Neutrophil (primary cell): ENCODE data around the gene WWC1.

ENCODE experiments used
- H3K27ac ChIP-seq: fragments of 200-600 bp; sonication (generic); 2 replicates; pipeline ENCODE4 v1.5.1; 2016; ENCODE audit warnings: mild to moderate bottlenecking, moderate library complexity
- H3K27me3 ChIP-seq: fragments of 200-600 bp; sonication (generic); 2 replicates; pipeline ENCODE4 v1.6.0; 2016; ENCODE audit warnings: mild to moderate bottlenecking
- H3K36me3 ChIP-seq: fragments of 200-600 bp; sonication (generic); 2 replicates; pipeline ENCODE4 v1.5.1; 2017
- H3K4me1 ChIP-seq, 2 experiments: fragments of 200-600 bp in 1 of 2; sonication (generic) in 1 of 2; 1 replicate in 1 of 2; 2 replicates in 1 of 2; pipeline versions ENCODE4 v1.5.1 to v1.6.1; 2013 to 2016; ENCODE audit warnings: low read depth in 1 of 2, low read length in 1 of 2, mild to moderate bottlenecking in 1 of 2, moderate library complexity in 1 of 2; ENCODE audit not compliant: control insufficient read depth in 1 of 2, insufficient read depth in 1 of 2
- H3K4me3 ChIP-seq, 2 experiments: fragments of 200-600 bp in 1 of 2; sonication (generic) in 1 of 2; 1 replicate in 1 of 2; 2 replicates in 1 of 2; pipeline ENCODE4 v1.5.1; 2013 to 2016; ENCODE audit warnings: low read depth in 1 of 2, low read length in 1 of 2, mild to moderate bottlenecking in 1 of 2, moderate library complexity in 1 of 2
- H3K9me3 ChIP-seq: fragments of 200-600 bp; sonication (generic); 2 replicates; pipeline ENCODE4 v1.5.1; 2016
- TF ChIP-seq, protein P1 (sequence below): fragments of 200-600 bp; sonication (generic); IDR thresholded peaks from 2 replicates; pipeline ENCODE4 v1.5.1; 2016; ENCODE audit warnings: antibody characterized with exemption

The WWC1 gene

GRCh38 chr5:168482361-168482760 is 190.9 kb downstream of the WWC1 start:
- TF ChIP-seq, protein P1, sequence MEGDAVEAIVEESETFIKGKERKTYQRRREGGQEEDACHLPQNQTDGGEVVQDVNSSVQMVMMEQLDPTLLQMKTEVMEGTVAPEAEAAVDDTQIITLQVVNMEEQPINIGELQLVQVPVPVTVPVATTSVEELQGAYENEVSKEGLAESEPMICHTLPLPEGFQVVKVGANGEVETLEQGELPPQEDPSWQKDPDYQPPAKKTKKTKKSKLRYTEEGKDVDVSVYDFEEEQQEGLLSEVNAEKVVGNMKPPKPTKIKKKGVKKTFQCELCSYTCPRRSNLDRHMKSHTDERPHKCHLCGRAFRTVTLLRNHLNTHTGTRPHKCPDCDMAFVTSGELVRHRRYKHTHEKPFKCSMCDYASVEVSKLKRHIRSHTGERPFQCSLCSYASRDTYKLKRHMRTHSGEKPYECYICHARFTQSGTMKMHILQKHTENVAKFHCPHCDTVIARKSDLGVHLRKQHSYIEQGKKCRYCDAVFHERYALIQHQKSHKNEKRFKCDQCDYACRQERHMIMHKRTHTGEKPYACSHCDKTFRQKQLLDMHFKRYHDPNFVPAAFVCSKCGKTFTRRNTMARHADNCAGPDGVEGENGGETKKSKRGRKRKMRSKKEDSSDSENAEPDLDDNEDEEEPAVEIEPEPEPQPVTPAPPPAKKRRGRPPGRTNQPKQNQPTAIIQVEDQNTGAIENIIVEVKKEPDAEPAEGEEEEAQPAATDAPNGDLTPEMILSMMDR: no peak
- Histone ChIP-seq H3K4me3 (no peak overlapping the region), H3K4me1 (peaks cover 12% of the 10 kb centered on the region in 2 experiments), H3K27me3 (peaks cover 30% of the 10 kb centered on the region), H3K27ac (no peak overlapping the region), H3K36me3 (no peaks in the 10 kb centered on the region), H3K9me3 (no peaks in the 10 kb centered on the region)

GRCh38 chr5:168486136-168486879 is 194.9 kb downstream of the WWC1 start, which contains the start of gene RARS1:
RARS1 (plus strand) TSS chr5:168486471; CDS start chr5:168486499, 28 bp downstream.
- Histone ChIP-seq H3K4me3 (peak within 1 kb of the TSS; percentile 68 to 74), H3K36me3 (peaks cover 33% of the 10 kb centered on the region), H3K9me3 (no peaks in the 10 kb centered on the region), H3K4me1 (peaks cover 13 to 15% of the 10 kb centered on the region in 2 experiments), H3K27ac (peak within 1 kb of the TSS; percentile 67), H3K27me3 (peaks cover 30% of the 10 kb centered on the region)
- TF ChIP-seq, protein P1: peak; percentile 90

- H3K4me1 ChIP-seq: peaks cover 13 to 15% of the 10 kb centered on the region in 2 experiments
- H3K27ac ChIP-seq: no peak overlapping the region
- H3K36me3 ChIP-seq: peaks cover 60% of the 10 kb centered on the region
- TF ChIP-seq, protein P1: no peak
- H3K9me3 ChIP-seq: no peaks in the 10 kb centered on the region
- H3K4me3 ChIP-seq: no peak overlapping the region
- peaks cover 15% of the 10 kb centered on the region for H3K27me3 ChIP-seq
Measured at GRCh38 chr5:168489059-168489458, 197.6 kb downstream of the WWC1 start.

- peaks cover 96% of the 10 kb centered on the region for H3K36me3 ChIP-seq
- H3K4me3 ChIP-seq: no peak overlapping the region
- no peaks in the 10 kb centered on the region for H3K9me3 ChIP-seq
Measured at GRCh38 chr5:168494057-168494555, 202.7 kb downstream of the WWC1 start.

DNA sequence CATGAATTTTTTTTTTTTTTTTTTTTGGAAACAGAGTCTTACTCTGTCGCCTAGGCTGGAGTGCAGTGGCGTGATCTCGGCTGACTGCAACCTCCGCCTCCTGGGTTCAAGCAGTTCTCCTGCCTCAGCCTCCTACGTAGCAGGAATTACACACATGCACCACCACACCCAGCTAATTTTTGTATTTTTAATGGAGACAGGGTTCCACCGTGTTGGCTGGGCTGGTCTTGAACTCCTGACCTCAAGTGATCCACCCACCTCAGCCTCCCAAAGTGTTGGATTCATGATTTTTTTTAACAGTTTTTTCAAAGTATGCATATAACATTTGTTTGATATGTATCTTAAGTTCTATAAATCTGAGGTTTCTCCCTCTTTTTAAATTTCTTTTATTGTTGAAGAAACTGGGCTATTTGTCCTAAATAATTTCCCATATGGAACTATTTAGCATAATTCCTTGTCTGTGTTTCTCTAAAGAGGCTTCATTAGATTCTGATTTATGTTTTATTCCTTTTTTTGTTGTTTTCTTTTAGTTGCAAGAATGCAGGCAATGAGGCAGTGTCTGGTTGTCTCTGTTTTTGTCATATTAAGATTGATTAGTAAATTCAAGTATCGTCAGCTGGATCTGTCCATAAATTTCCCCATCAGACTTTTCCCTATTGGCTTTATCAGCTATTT is 211.3 kb downstream of the WWC1 start:
- peaks cover 74% of the 10 kb centered on the region for H3K36me3 ChIP-seq
- H3K4me3 ChIP-seq: no peak overlapping the region
- H3K27ac ChIP-seq: no peak overlapping the region
- no peaks in the 10 kb centered on the region for H3K4me1 ChIP-seq
- no peaks in the 10 kb centered on the region for H3K27me3 ChIP-seq
- H3K9me3 ChIP-seq: no peaks in the 10 kb centered on the region
- TF ChIP-seq, protein P1: no peak

More at GRCh38 chr5:168494057-168494555, 202.7 kb downstream of the WWC1 start:
- H3K27ac ChIP-seq: no peak overlapping the region
- TF ChIP-seq, protein P1: no peak
- H3K4me1 ChIP-seq: no peaks in the 10 kb centered on the region
- H3K27me3 ChIP-seq: no peaks in the 10 kb centered on the region
